ENCODE measurements around the gene TMED6.

The TMED6 gene

GRCh38 chr16:69350536-69351133, 951 bp downstream of the TMED6 start:
- DNase-seq = no peak

GRCh38 chr16:69349536-69349935, 2.0 kb downstream of the TMED6 start:
- DNase-seq = no peak

GRCh38 chr16:69348222-69348621, 3.4 kb downstream of the TMED6 start:
- no peak for DNase-seq

- no peak for DNase-seq
These were observed 4.9 kb downstream of the TMED6 start for GRCh38 chr16:69346683-69347082.

GRCh38 chr16:69345923-69346322, 5.7 kb downstream of the TMED6 start:
- no peak for DNase-seq

- no peak for DNase-seq
These were observed 7.4 kb downstream of the TMED6 start for GRCh38 chr16:69344171-69344570.

GRCh38 chr16:69340095-69340644, 11.4 kb downstream of the TMED6 start:
- DNase-seq = no peak

- DNase-seq = peak; percentile 92
These were observed 12.1 kb downstream of the TMED6 start, which contains the start of the genes COG8 and NIP7 for GRCh38 chr16:69339289-69340094. Gene COG8 (minus strand): TSS chr16:69339564. CDS start chr16:69339552, 12 bp downstream. Gene NIP7 (plus strand): TSS chr16:69339772. CDS start chr16:69339830, 58 bp downstream.

- no peak for DNase-seq
These were observed 12.9 kb downstream of the TMED6 start for GRCh38 chr16:69338557-69339288.

GRCh38 chr16:69334696-69335095, 16.9 kb downstream of the TMED6 start:
- DNase-seq = no peak

- DNase-seq = peak; percentile 56
These were observed 21.1 kb downstream of the TMED6 start, which contains the start of gene PDF for GRCh38 chr16:69330286-69331109. Gene PDF (minus strand): TSS chr16:69330588. CDS start chr16:69330570, 18 bp downstream.

- DNase-seq = no peak
These were observed 22.0 kb downstream of the TMED6 start for GRCh38 chr16:69329369-69330285.

GRCh38 chr16:69328854-69329316, 22.7 kb downstream of the TMED6 start:
- DNase-seq = no peak

GRCh38 chr16:69327585-69328310, 23.8 kb downstream of the TMED6 start:
- no peak for DNase-seq

GRCh38 chr16:69326172-69326873, 25.3 kb downstream of the TMED6 start:
- no peak for DNase-seq

- DNase-seq = no peak
These were observed 25.8 kb downstream of the TMED6 start for GRCh38 chr16:69325784-69326171.

- no peak for DNase-seq
These were observed 26.9 kb downstream of the TMED6 start for GRCh38 chr16:69324585-69325253.

- DNase-seq = no peak
These were observed 27.5 kb downstream of the TMED6 start for GRCh38 chr16:69324013-69324531.

GRCh38 chr16:69323415-69323814, 28.2 kb downstream of the TMED6 start:
- DNase-seq = no peak
